HG03064 (cell line): ENCODE measurements around the gene ZBTB38.

Source experiments
- ATAC-seq: cut with Tn5 transposase; IDR thresholded peaks from one replicate; pipeline ENCODE4 v1.9.1; 2021; ENCODE audit warnings: low read depth; ENCODE audit not compliant: unreplicated experiment

The ZBTB38 gene

DNA sequence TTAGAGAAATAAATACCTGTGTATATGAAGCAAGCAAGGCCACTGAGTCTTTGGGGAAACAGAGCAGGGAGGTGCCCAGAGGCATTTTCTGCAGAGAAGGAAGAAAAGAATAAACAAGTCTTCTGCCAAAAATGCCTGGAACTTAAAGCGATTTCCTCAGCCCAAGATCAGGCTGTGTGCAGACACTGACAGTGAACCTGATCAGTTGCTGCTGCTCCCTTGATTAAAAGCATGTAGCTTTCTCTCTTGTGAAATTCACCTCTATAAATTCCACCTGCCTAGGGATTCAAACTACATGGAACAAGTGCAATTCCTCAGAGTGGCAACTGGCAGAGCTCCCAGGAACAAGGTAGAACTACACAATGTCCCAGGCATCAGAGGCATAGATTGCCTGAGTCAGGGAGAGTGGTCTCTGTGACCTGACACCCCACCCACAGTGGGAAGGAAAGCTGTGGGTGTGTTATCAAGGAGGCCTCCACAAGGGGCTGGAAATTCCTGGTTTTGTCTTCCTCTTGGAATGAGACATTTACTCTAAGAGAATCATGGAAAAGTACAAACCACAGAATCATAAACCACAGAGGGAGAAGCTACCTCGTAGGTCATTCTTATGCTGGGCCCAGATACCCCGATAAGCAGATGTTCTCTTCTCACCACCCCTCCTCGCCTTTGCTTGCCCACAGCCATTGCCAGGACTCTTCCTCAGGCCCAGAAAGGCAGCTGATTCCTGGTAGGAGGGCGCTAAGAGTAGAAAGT lies 1.8 kb upstream of the ZBTB38 start:
- no peak for ATAC-seq

DNA sequence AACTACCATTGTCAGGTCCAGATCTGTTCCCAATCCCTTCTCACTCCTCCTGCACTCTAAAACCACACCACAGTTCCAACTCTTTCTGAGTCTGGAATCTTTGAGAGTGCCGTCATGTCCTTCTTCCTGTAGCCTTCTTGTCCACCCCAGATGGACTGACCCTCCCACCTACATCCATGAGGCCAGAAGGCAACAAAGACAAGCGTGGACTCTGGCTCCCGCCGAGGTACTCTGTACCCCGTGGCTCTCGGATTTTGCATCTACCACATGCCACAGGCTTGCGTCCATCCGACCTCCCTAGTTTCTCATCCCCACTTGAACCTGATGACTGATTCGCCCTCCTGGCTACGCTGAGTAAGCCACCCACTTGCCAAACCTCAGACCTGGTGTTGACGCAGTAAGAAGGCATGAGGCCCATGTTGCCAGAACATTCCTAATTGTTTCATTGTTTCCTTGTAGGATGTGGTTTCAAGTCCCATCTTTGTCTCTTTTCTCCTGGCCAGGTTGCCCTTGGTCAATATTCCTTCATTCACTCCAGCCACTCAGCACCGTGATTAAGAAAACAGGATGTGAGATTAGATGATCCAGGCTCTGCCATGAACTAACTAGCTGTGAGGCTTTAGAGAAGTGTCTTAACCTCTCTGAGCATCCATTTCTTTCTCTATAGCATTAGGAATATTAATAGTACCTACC lies 1.1 kb upstream of the ZBTB38 start:
- no peak for ATAC-seq

DNA sequence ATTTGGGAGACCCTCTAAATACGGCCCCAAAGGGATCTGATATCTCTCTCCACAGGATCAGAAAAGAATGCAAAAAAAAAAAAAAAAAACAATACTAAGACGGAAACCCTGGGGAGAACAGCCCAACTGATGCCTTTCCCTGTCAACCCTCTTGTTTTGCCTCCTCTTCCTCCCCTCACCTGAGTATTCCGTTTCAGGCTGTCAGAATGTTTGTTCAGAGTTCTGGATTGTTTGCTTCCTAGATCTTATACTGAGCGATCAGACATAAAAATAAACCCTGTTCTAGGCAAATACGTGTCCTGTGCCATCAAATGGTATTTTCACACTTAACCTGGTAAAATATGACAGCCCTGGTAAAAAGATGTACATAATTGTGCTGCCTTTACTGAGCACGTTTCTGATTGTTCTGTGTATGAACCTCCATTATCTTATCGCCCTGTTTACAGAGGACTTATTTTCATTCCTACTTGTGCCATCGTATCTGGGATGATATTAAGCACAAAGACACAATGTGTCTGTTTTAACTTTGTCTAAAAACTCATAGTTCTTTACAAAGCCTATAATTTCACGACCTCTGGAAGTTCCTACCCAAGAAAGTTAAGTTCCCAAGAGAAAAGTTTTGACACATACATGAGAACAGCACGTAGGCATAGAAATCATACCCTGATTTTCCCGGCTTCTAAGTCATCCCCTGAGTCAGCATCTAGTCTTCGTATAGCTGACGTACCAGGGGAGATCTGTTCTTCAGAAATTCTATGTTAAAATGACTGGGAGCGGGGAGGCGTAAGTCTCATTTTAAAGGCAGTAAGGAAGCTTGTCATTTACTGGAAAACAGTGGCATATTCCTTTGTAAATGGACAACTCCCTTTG lies 856 bp downstream of the ZBTB38 start:
- ATAC-seq: no peak

DNA sequence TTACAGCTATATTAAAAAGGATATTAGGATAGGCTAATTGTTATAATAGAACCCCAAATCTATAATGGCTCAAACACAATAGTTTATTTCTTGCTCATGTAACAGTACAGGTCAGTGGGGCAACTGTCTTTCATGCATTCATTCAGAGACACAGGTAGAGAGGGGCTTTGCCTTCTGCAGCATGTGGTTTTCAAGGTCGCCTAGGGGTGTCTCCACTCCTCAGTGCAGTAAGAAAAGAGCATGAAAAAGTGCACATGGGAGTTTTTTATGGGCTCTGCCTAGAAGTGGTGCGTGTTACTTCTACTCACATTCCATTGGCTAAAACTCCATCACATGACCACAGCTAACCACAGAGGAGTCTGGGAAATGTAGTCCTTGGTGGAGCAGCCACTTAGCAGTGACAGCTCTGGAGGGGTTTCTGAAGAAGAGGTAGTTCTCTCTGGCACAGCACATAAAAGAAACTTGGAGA lies 1.8 kb downstream of the ZBTB38 start:
- peak; percentile 74 for ATAC-seq

DNA sequence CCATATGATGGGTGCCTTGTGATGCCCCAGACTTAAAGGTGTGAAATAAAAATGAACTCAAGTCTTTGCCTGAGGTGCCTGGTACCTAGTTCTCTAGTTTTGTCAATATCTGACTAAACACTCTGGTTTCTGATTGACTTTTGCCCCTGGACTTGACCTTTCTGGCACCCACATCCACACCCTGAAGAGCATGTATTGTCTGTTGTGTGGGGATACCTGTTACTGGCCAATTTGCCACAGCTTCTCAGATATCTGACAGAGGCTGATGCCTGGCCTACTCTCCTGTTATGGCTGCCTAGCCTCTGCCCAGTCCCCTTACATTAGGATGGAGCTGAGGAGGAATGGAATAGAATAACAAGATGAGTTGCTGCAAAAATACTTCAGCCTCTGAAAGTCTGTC lies 3.6 kb downstream of the ZBTB38 start:
- no peak for ATAC-seq

DNA sequence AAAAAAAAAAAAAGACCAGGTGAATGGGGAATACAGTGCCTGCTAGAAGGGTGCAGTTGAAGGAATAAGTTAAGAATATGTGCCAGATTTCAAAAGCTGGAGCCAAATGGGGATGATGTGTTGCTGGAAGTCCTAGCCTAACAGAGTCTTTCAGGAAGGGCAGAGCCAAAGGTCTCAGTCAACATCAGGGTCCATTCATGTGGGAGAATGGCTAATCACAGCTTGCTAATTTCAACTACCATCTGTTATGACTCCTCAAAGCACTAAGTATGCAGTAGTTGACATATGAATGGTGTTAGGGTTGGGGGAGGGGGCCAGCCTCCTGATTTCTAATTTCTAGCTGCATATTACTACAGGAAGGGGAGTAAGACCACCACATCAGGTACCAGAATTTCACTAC lies 4.4 kb downstream of the ZBTB38 start:
- ATAC-seq: no peak

DNA sequence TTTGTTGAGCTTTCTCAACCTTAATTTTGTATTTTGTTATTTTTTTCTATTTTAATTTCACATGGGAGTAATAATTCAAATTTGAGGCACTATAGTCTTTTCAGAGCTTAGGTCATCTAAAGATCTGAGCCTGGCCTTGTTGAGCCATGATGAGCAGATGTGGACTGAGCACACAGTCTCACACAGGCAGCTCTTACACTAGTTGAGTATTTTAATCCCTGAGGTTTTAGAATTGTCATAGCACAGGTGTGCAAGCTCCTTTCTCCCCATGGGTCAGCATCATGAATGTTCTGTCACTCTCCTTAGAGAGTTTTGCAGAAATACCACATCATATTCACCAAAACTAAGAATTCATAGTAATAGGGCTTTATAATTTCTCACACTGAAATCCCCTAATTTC lies 4.9 kb downstream of the ZBTB38 start:
- no peak for ATAC-seq

DNA sequence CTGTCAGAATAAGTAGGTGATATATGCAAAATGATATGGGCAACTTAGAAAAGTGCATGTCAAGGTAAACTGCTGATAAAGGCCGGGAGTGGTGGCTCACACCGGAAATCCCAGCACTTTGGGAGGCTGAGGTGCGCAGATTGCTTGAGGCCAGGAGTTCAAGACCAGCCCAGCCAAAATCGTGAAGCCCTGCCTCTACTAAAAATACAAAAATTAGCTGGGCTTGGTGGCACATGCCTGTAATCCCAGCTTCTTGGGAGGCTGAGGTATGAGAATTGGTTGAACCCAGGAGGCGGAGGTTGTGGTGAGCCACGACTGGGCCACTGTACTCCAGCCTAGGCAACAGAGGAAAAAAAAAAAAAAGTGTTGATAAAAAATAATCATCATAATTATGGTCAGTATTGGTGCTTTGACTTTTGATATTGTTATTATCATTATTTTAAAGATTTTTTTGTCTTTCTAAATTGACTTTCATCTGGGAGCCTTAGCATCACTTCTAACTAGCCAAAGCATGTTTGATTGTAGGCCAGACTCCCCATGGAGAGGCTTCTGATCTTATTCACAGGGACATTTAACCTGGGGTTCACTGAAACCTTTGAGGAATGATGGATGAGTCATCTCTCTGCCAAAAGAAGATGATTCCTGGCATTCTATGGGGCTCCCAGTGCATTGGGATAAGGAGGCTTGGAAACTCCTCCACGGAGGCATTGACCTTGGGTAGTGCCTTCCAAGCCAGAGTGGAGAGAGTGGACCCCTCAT lies 5.6 kb downstream of the ZBTB38 start:
- ATAC-seq: no peak

DNA sequence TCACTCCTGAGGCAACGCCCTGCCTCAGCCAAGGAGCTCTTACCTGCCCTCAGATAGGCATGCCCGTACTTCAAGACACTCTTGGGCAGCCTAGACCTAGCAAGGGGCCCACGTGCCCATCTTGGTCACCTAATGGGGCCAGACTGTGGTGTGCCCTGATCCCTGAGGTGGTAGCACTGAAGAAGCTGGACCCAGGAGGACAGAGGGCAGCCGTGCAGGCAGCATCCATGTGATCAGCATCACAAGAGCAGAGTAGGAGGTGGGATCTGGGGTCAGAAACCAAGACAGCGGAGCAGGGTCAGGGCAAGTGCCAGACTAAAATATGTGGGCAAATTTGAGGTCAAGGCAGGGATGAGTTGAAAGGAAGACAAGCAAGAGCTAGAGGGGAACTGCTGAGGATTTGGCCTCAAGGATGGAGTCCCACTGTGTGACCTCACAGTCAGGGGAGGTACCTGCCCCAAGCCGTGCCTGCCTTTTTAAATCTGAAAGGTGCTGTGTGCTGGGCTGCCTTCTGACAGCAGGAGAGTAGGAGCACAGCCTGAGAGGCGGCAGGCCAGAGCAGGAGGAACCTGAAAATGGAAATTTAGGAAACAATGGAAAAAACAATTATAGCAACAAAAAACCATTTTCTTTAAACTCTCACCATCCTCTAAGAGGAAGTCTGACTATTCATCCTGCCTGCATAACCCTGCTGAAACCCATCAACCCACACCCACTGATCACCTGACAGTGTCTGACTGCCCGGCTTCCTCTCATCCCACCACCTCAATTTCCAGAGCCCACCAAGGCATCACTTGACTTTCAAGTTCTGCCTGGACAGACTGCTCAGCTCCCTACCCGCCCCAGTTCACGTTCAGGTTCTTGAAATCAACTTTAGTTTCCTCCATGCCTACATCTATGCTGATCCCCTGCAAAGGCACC lies 7.3 kb downstream of the ZBTB38 start:
- ATAC-seq: no peak

DNA sequence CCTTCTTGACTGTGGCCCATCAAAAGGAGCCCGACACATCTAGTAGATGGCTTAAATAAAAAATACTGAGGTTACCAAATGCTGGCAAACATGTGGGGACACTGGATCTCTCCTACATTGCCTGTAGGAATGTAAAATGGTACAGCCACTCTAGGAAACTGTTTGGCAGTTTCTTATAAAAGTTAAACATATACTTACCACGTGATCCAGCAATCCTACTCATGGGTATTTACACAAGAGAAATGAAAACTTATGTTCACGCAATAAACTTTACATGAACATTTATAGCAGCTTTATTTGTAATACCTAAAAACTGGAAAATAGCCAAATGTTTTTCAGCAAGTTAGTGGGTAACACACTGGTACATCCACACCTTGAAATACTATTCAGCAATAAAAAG lies 9.1 kb downstream of the ZBTB38 start:
- no peak for ATAC-seq

DNA sequence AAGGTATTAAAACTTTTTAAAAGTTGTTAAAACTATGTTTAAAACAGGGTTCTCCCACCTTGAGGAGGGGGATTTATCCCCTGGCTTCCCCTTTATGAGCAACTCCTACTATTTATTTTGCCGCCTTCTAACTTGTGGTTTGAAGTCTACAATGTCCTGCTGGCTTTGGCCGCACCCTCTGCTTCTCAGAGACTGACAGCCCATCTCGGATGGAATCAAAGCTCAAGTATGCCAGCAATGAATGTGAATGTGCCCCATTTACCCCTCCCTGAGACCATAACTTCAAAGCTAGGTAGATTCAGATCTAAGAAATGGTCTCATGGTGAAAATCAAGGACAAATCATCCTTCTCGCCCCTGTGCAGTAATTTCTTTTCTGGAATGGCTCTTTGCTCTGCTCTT lies 10.3 kb downstream of the ZBTB38 start:
- ATAC-seq: no peak

DNA sequence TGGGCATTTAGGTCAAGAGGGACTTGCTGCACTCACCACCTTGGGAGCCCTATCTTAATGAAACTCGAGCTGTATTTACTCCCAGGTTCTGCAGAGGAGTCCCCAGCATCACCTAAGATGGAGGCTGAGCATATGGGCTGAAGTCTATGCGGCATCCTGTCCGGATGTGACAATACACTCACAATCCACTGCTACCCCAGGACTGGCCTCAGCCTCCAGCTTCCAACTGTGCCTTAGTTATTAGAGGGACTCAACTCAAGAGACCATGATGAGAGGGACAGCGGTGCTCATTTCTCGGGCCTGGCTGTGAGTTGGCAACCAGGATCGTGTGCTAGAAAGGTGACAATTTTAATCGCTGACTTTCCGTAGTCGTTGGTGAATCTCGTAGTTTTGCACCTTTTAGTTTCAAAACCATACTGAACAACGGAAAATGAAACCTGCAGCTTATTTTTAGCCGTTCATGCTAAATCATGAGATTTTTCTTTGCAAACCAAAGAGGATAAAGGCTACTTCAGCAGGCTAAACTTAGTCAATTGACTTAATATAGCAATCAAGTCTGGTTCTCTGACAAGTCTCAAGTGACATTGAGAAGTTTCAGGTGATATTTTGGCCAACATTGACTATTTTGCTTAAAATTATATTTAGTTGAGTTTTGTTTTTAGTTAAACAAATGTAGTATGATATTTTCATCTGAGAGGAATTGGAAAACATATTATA lies 11.1 kb downstream of the ZBTB38 start:
- ATAC-seq: peak; percentile 50

DNA sequence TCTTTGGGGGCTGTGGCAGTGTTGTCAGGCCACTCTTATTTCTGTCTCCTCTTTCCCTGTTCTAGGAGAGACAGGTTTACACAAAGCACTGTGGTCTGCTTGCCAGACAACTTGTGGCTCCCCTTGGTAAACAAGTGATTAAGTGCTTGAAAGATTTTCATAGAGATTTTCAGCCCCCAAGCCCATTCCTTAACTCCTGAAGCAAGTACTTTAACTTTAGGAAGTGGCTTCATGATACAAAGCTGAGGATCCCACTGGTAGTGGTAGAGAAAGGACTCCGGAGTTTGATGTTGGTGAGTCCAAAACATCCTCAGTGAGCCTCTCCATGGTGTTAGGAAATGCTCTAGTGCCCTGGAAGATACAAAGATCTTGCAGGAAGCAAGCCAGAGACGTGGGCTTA lies 12.0 kb downstream of the ZBTB38 start:
- no peak for ATAC-seq

DNA sequence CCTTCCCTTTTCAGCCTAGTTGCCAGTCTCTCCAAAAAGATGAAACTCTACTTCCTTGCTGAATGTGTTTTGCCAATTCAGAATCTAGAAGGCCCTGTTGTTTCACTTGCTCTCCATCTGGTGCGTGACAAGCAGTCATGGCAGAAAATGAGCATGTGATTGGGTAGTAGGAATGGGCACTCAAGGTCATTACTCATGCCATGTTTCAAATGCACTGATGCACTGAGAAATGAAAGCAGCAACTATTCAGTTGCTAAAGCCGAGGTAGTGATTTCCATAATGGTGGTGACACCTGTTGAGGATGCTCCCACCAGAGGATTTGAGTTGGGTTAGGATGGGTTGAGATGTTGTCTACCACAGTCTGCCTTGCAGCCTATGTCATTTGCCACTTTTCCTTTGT lies 12.7 kb downstream of the ZBTB38 start:
- peak; percentile 48 for ATAC-seq

DNA sequence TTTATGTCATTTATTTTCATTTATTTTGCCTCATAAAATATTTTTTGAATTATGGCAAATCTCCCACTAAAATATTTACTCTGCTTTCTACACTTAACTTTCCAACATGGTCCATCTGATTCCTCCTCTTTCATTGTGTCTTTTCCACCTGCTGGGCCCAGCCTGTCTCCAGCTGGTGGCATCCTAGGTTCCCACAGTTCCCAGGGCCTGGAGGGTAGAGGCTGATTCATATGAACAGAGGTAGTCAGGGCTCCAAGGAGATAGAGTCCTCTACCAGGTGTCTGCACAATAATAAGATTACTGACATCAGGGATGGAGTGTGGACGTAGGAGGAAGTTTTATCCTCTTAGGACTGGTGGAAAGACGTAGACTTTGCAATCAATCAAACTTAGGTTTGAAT lies 14.3 kb downstream of the ZBTB38 start:
- ATAC-seq: no peak

DNA sequence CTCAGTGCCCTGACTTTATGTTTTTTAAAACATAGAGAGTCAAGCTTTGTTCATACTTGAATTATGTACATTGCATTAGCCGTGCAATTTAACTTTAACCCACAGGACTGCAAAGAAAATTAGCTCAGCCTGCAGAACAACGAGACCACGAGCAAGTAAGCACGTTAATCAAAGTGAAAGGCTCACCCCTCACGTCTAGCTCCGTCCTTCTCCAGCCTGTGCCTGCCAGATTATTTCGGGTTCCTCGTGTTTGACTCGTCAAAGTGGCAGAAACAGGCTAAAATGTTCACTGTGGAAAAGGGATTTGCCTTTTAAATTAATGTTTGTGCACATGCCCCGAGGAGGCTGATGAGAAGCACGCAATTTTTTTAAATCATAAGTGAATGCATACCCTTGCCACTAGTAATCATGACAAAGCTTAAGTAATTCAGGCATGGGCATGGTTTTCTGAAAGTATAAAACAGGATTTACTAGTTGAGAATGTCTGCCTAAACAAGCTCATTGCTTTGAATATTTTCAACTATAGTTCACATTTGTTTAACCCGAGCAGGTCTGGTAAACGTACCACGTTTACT lies 15.3 kb downstream of the ZBTB38 start:
- ATAC-seq: no peak

DNA sequence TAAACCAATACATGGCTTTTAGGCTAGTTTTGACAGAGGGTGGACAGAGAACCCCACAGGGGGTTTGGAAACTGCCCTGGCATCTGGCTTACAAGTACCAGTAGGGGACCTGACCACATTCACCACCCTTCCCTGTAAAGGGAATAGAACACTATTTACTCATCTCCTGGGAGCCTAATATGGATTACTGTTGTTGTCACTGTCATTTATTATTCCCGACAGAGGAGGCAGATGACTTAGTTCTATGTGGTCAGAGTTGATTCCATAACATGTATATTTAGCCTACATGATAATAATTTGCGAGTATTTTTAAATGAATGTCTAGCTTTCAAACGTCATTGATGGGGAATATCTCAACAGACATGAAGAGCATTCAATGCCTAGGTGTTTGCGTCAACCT lies 15.9 kb downstream of the ZBTB38 start:
- no peak for ATAC-seq

DNA sequence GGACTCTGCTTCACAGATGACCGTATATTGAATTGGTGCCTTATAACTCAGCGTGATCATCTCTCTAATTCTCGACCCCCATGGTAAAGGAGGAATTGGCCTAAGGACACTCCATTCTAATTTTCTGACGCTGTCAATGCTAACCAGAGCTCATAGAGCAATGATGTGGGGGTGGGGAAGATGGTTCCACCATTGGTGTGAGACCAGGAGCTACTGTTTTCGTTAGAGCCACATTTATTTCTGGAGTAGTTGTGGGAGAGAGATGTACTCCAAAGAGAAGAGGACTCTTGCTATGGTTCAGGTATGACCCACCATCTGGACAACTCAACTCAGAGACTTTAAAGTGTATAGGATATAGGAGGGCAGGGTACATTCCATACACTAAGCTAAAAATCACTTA lies 16.3 kb downstream of the ZBTB38 start:
- no peak for ATAC-seq
